Cortex of kidney (tissue), 1 donor: ENCODE data around the gene PLPPR5.
"Not testable (repeated sequence)": the region's sequence is repeated elsewhere in the genome, so short reads cannot be mapped to it uniquely, and the experiment has no call there.

Source experiments
- DNase-seq: peaks from one replicate; lab custom pipeline; 2025; lab: John Stamatoyannopoulos, UW

The PLPPR5 gene

DNA sequence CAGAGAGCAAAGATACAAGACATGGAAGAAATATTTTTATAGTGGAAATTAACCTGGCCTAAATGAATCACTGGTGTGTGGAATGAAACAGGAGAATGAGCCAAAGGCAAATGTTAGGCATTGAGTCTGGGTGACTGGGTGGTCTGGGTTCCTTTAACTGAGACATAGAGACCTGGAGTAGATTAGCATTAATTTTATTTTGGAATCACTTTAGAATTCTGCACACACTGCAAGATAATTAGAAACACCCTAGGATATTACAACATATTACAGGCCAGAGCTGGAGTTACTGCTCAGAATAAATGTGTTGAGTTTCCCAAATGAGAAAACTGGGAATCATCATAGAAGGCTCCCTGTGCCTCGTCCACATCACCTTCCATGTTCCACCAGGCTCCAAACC, 85.5 kb downstream of the PLPPR5 start:
- DNase-seq: no peak

DNA sequence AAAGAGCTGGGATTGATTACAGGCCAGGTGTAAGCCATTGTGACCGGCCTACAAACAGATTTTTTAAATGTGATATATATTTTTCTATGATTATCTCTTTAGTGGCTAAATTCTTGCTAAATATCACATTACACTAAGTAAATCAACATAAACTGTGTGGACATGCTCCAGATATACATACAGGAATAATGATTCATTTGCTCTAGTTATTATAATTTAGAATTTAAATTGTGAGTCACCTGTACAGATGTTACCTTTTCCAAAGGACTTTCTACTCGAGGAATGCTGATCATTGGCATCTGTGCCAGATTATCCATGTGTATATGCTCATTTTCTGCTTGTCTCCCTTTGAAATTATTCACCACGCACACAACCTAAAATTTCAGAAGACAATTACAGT, 90.1 kb downstream of the PLPPR5 start:
- no peak for DNase-seq

DNA sequence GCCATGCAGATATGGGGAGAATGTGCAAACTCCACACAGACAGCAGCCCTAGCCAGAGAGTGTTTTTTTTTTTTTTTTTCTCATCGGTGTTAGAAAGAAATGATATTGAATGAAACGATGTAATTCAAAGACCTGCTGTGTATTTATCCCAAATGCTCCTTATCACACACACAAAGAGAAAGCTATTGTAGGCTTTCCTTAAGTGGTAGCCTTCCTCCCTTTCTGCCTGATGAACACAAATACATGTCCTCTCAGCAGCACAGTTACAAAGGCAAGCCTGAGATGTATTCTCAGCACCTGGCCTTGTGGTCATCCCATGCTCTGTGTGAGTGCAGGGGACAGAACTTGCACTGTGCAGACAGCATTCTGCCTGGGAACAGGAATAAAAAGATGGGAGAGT, 93.8 kb downstream of the PLPPR5 start:
- no peak for DNase-seq

DNA sequence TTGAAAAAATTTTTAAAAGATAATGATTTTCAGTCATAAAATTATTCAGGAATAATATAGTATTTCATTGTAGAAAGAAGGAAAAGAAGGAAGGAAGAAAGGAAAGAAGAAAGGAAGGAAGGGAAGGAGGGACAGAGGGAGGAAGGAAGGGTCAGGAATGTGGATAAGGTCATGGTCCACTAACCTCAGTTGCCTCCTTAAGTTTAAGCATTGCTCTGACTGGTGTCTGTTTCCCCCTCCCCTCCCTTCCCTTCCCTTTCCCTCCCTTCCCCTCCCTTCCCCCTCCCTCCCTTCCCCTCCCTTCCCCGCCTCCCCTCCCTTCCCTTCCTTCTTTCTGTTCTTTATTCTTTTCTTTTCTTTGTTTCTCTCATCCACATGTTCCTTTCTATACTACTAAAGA, 95.7 kb downstream of the PLPPR5 start:
- DNase-seq: no peak

DNA sequence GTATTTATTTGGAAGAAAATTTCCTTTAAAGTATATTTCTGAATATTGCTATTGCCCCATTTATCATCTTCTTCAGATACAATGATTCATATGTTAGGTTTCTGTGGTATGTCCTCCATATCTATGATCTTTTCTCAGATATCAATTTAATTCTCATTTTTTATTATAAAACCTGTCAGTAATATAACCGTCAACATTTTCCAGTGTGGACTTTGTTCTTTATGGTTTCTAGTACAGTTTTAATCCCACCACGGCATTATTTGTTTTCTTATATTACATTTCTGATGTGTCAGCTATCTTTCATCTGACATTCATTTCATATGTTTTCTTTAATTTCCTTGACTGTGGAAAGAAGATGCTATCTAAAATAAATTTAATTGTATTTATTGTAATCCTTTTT, 97.9 kb downstream of the PLPPR5 start:
- DNase-seq: no peak

DNA sequence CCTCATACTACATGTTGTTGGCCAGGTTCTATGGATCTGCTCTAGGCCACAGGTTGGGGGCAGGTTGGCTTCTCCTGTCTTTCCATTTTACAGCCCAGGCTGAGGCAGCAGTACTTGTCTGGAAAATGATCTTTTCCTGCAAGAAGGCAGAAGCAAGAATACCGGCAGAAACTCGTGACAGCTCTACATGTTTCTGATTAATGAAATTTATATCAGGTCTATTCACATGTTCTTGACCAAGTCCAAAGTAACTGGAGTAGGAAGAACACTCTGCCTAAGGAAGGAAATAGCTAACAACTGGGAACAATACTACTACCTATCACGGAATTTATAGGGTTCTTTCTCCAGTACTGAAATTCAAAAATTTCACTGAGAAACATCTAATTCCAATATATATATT, 98.3 kb downstream of the PLPPR5 start:
- no peak for DNase-seq

DNA sequence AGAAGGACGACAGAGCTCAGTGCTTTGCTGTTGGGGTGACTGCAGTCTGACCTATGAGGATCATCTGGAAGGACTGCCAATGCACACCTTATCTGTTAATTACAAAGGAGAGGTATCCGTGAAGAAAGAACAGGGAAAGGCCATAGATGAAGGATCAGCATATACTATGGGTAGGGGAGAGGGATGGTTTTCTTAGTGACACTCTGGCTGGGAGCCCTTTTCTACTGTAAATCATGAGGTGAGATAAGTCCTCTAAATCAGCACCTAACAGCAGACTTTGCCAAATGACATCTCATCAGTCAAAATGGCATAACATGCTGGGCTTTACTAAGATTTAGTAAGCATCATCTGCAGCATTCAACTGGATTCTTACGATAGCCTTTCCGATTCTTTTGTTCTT, 100.0 kb downstream of the PLPPR5 start:
- no peak for DNase-seq

DNA sequence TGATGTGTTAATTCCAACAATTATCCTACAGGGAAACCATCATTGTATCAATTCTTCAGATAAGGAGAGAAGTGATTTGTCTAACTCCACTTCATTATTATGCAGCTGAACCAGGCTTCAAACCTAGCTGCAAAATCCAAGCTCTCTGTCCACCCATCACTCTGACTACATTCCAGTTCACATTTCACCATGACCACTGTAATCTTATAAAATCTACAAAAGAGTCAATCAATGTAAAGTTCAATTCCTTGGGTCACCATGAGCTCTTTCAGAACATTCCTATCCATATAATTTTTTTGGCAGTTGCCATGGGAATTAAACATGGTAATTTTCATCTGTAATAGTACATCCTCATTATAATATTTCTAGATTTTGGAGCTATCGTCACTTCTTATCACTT, 100.9 kb downstream of the PLPPR5 start:
- no peak for DNase-seq

DNA sequence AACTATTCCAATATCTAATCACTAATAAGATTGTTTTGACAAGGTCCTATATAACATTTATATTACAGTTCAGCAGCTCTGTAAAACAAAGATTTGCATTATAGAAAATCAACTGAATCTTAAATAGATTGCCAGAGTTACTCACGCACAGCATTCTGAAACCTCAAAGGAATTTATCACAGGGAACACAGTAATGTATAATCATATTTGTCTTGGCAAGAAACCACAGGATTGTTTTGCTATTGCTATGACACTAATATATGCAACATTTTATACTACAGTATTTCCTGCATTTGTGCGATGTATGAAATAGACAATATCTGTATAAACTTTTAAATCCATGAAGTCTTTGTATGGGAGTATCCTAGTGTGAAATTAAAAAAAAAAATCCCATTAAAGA, 101.4 kb downstream of the PLPPR5 start:
- no peak for DNase-seq

DNA sequence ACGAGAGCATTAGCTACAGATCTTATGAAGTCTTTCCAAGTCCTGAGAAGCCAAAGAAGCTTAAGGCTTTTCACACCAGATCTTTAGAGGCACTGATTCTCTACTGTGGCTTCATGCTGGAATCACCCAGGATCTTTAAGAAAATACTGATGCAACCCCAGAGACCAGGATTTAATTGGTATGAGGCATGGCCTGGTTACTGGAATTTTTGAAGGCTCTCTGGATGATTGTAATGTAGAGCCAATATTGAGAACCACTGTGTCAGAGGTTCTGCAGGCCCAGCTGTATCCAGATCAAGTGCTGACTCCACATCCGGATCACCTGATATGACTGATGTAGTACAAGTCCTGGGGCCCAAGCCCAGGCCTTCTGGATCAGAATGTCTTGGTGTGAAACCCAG, 105.7 kb downstream of the PLPPR5 start:
- no peak for DNase-seq

DNA sequence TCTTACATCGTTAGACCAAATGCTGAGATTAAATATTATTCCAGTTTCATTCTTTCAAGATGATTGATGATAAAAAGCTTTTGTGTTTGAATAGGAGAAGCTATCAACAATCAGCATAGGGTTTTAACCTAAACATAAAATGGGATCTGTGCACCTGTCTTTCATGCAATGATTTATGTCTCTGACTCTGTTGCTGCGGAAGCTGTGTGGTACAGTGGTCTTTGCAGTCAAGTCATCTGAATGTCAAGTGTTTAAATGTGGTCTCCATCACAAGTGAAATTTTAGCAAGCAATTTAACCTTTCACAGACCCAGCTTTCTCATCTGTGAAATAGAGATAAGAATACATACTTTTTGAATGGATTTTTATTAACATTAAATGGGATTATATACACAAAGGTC, 107.2 kb downstream of the PLPPR5 start:
- no peak for DNase-seq

DNA sequence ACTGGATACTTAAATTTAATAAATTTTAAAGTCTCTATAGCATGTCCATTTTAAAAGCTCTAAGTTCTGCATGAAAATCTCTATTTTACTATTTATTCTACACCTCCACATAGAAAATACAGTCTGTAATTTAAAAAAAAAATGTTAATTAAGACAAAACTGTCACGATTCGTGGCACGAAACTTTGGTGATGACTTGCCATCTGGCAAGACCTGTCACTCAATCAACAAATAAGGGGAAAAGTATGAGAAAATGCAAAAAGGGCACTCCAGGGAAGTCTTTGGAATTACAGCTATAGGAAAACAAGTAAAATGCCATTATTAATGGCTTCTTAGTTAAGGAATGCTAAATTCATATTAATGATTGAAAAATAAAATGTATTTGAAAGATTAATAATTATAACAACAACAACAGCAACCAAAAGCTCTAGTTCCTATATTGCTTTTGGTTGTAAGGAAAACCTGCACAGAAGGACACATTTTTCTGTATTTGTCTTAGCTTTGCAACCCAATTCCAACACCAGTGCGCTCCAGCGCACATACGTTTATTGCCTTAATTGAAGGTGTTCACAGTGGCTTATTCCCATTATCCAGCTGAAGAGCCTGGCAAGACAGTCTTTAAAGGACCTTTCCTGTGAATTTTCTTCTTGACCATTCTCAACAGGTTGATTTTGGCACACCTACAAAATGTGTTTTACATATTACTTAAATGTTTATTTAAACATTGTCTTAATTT, 107.8 kb downstream of the PLPPR5 start:
- no peak for DNase-seq

DNA sequence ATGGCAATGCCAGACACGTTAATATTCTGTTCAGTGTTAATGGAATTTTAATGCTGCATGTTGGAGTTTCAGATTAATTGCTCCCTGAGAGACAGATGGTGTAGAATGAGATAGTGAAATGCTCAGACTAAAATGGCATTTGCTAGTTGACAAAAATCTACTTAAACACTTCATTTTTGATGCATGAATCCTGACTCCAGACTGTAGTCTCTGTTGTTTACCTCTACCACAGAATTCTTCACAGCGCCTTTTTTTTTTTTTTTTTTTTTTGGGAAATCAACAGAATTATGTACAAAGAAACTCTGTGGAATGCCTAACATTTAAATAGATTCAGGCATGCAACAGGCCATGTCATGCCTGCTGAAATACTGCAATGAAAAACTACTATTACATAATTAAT, 111.3 kb downstream of the PLPPR5 start:
- DNase-seq: no peak

DNA sequence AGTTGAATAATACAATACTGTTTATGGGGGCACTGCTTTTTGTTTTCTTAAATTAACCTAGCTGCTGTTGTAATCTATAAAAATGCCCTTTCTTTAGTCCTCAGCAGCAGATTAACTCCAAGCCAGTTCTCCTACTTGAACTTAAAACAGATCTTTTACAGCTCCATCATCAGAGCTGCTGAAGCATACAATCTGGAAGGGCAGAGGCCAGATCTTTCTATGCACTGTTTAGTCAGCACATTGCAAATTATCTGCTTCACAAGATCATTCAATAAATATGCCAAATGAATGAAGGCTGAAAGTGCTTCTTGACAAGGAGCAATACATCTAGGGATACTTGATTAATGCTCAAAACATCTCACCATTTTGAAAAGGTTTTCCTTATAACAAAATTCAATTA, 115.8 kb downstream of the PLPPR5 start:
- no peak for DNase-seq

DNA sequence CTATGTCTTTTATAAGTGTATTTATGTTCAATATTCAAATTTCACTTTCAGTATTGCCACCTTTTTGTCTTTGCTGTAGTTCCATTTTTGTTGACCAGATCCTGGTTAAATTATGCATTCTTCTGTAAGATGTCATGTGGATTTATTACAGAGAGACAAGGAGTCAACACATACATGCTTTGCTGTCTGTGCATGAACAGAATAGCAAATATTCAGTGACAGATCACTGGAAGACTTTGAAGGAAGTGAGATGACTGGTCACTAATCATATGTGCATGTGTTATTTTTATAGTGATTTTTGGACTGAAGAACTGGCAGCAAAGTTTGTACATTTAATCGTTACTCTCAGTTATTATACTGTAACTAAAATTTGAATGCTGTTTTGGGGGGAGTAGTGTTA, 117.2 kb downstream of the PLPPR5 start:
- DNase-seq: no peak

DNA sequence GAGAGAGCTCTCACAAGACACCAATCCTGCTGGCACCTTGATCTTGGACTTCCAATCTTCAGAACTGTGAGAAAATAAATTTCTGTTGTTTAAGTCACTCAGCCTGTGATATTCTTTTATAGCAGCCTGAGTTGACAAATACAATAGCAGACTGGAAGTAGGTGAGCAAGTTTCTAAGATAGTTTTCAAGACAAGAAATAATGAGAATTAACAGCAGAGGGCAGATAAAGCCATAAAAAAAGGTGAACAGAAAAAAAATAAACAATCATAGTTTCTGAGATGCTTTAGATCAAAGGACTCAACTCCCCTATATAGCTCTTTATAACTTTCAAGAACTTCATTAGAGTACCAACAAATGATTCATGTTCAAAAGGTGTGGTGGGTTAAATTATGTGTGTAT, 119.8 kb downstream of the PLPPR5 start:
- DNase-seq: no peak

DNA sequence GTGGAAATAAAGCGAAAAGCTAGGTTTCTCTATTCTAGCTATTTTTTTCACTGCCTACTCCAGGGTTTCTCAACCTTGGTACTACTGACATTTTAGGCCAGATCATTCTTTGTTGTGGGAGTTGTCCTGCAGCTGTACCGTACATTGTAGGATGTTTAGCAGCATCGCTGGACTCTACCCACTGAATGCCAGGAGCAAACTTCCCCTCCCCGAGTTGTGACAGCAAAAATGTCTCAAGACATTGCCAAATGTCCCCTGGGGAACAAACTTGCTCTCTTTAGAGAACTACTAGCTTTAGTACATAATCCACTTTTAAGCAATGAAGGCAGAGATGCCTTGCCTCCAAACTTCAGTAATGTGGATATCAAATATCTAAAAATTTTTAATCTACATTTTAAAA, 122.8 kb downstream of the PLPPR5 start:
- no peak for DNase-seq

DNA sequence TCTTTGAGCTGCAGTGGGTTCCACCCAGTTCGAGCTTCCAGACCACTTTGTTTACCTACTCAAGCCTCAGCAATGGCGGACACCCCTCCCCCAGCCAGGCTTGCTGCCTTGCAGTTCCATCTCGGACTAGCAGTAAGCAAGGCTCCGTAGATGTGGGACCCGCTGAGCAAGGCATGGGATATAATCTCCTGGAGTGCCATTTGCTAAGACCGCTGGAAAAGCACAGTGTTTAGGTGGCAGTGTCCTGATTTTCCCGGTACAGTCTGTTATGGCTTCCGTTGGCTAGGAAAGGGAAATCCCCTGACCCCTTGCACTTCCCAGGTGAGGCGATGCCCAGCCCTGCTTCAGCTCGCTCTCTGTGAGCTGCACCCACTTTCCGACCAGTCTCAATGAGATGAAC, 123.4 kb downstream of the PLPPR5 start:
- not testable (repeated sequence) for DNase-seq

DNA sequence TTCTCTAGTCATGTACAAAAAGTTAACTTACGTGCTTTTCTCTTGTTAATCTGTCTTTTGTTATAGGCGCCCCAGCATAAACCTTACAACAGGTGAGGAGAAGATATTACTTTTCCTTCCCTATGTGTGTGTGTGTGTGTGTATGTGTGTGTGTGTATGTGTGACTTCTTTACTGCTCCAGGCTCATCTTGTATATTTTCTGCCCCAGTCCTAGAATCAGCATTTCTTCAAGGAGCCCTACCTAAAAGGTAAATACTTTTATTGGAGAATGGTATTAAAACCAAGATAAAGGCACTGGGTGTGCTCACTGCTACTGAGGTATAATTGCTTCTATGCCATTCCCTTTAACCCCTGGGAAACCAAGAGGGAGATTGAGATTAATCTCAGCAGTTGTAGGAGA, 129.8 kb downstream of the PLPPR5 start:
- no peak for DNase-seq

DNA sequence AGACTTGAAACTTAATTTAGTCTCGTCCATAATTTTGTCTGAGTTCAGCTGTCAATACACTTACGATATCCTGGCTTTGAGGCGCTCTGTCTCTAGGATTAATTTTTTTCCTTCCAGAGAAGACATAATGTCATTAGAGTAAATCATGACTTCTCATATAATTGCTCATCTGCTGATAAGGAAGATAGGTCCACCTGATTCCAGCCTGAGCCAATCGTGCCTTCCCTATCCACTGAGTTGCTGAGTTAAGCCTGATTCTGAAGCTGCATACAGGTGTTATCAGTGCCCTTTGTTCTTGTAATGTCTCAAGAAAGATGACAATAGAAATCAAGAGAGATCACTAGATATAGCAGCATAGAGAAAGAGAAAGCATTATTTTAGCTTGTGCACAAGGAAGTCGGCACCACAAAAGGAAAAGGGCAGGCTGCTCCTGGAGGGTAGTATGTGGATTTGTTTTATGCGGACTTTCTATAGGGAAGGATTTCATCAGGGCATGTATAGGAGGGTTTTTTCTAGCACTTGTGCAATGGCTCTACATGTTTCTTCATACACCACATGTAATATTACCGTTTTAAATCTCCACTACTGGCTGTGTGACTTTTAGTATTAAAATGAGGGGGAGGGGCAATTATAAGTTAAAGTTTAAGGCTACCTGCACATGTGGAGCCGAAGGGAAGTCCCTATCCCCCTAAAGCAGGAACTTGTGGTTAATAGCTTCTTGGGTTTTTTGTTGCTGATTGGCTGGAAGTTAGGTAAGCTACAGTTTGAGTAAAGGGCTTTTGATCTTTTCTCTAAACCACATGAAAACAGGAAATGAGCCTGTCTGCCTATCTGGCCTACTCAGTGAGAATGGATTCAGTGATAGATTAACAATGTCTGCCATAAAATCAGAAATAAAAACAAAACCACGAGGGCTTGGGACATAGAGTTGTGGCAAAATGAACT, 133.4 kb downstream of the PLPPR5 start:
- DNase-seq: no peak

DNA sequence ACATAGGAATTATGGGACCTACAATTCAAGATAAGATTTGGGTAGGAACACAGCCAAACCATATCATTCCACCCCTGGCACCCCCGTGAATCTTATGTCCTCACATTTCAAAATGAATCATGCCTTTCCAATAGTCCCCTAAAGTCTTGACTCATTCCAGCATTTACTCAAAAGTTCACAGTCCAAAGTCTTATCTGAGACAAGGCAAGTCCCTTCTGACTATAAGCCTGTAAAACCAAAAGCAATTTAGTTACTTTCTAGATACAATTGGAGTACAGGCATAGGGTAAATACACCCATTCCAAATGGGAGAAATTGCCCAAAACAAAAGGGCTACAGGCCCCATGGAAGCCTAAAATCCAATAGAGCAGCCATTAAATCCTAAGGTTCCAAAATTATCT, 138.9 kb downstream of the PLPPR5 start:
- DNase-seq: no peak

DNA sequence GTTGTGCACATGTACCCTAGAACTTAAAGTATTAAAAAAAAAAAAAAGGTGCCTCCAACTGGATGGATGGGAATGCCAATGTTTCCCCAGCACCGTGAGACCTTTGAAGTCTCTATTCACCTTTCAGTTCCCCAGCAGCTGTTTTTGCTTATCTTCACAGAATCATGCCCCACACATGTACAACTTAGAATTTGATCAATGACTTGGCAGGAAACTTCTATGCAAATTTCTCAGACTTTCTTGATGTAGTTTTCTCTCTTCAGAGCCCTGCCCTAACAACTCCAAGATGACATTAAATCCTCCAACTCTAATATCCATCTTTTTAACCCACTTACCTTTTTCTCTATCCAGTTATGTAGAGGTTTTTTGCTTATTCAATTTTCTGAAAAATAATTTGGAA, 144.3 kb downstream of the PLPPR5 start:
- no peak for DNase-seq

DNA sequence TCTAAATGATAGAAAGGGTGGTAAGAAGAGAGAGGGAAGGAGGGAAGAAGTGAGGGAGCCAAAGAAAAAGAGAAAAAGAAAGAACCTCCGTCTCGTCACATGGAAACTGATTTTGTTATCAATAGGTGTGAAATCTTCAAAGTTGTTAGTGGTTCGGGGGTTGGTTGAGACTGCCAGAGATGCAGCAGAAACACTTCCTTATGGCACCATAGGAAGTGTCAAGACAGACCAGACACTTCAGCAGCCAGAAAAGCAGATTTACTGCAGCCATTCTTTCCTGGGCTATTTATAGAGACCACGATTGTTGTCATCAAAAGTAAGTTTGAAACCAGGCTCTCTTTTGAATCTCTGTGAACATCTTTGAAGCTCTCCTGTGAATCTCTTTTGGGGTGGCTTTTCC, 150.5 kb downstream of the PLPPR5 start:
- DNase-seq: no peak
